Measurements from ENCODE around the gene TMEM132C. TPM values are rescaled to one million over a fixed set of nuclear protein-coding genes. Genes with fewer than 3 reads are reported as not detected.

The TMEM132C gene
- total and polyA plus RNA-seq, 2 of the 4 experiments (the other 2 are of a cell fraction): not detected

DNA sequence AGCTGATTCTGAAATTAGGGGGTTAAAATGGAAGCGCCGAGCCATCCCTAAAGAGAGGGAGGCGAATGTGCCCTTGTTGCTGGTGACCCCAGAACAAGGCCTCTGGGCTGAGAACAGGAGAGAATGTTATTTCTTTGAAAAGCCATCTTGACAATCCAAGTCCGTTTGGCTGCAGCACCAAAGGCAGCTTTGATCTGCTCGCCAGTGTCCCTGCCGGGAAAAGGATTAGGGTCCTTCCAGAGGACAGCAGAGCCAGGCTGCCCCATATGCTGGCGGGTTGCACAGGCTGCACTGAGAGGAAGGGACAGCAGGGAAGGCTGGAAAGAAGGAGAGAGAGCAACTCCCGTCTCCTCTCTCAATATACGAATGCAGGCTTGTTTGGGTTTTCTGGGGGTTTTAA lies 141.7 kb downstream of the TMEM132C start:
- Histone ChIP-seq H4K91ac (ENCODE audit: insufficient read depth, low read depth, low read length) (no peak overlapping the region), H4K20me1 (ENCODE audit: insufficient read depth, low read length) (no peaks in the 10 kb centered on the region), H2AFZ (replicated peaks; ENCODE audit: low read length, poor library complexity) (no peak overlapping the region), H3K18ac (ENCODE audit: low read depth, low read length) (no peak overlapping the region), H2BK5ac (ENCODE audit: low read depth, low read length, poor library complexity, severe bottlenecking) (no peak overlapping the region), H4K5ac (ENCODE audit: low read depth, low read length) (no peak overlapping the region), H3K4ac (ENCODE audit: low read depth, low read length) (no peak overlapping the region), H3K9me3 (ENCODE audit: control insufficient read depth, insufficient read depth, low read length) (peaks cover 19% of the 10 kb centered on the region), H3K4me3 (ENCODE audit: insufficient read depth, low read depth, low read length) (no peak overlapping the region), H2BK15ac (ENCODE audit: low read depth, low read length) (no peak overlapping the region), H3K23ac (ENCODE audit: low read depth, low read length) (no peak overlapping the region), H2BK20ac (ENCODE audit: low read depth, low read length) (no peak overlapping the region), H3K4me2 (ENCODE audit: low read depth, low read length) (no peak overlapping the region), H3K14ac (replicated peaks; ENCODE audit: low read depth, low read length) (no peak overlapping the region), H3K9me1 (ENCODE audit: insufficient read depth, low read length) (no peaks in the 10 kb centered on the region), H2AK9ac (replicated peaks; ENCODE audit: low read depth, low read length, poor library complexity) (no peak overlapping the region), H3K56ac (ENCODE audit: extremely low read depth, insufficient read depth, low read length) (no peak overlapping the region), H3K36me3 (ENCODE audit: control insufficient read depth, insufficient read depth, low read length) (no peaks in the 10 kb centered on the region), H3K4me1 (ENCODE audit: control insufficient read depth, insufficient read depth, low read length) (no peaks in the 10 kb centered on the region), H2AK5ac (ENCODE audit: low read depth, low read length) (no peak overlapping the region), H3K79me1 (ENCODE audit: low read depth in 1 of 2, low read length in 2 of 2) (no peaks in the 10 kb centered on the region), H3K27me3 (ENCODE audit: control insufficient read depth, insufficient read depth, low read length) (no peaks in the 10 kb centered on the region), H3K9ac (ENCODE audit: low read depth, low read length) (no peak overlapping the region), H3K27ac (ENCODE audit: insufficient read depth, low read length) (no peak overlapping the region), H2BK120ac (ENCODE audit: low read depth, low read length) (no peak overlapping the region), H4K8ac (ENCODE audit: low read depth in 2 of 2, low read length in 2 of 2) (no peak overlapping the region)
- WGBS, 2 experiments (ENCODE audit: extremely low coverage in 2 of 2, insufficient read length in 1 of 2): no CpG with 5 or more reads among the region's 9 CpGs
- TF ChIP-seq NFE2L2 (IDR thresholded peaks at IDR 0.05; ENCODE audit: low read depth, low read length) (no peak), RCOR1 (IDR thresholded peaks at IDR 0.05; ENCODE audit: insufficient replicate concordance, low read length) (no peak), MAZ (IDR thresholded peaks at IDR 0.05; ENCODE audit: borderline replicate concordance, low read depth, low read length) (no peak), CTCF (conservative IDR thresholded peaks at IDR 0.05; ENCODE audit: low read depth, low read length) (no peak), USF2 (IDR thresholded peaks at IDR 0.05; ENCODE audit: low read depth, low read length) (no peak), MAFK (IDR thresholded peaks at IDR 0.05; ENCODE audit: low read depth, low read length) (no peak), FOS (IDR thresholded peaks at IDR 0.05; ENCODE audit: low read depth, low read length) (no peak), CHD1 (IDR thresholded peaks at IDR 0.05; ENCODE audit: low read depth, low read length) (no peak), MXI1 (IDR thresholded peaks at IDR 0.05; ENCODE audit: borderline replicate concordance, low read depth, low read length) (no peak), POLR2A (IDR thresholded peaks at IDR 0.05; ENCODE audit: low read depth, low read length) (no peak), SMC3 (IDR thresholded peaks at IDR 0.05; ENCODE audit: low read depth, low read length) (no peak), RAD21 (IDR thresholded peaks at IDR 0.05; ENCODE audit: low read length) (no peak), ELK1 (IDR thresholded peaks at IDR 0.05; ENCODE audit: borderline replicate concordance, low read depth, low read length) (no peak)
- no peak for DNase-seq
- CTCF ChIA-PET: no interaction called here
- in situ Hi-C loops (cut with MboI; ENCODE audit: low sequenced_read_pairs): no loop called here
- intact Hi-C loops (cut with micrococcal nuclease): no loop called here
- dilution Hi-C loops (cut with HindIII; ENCODE audit: low sequenced_read_pairs, unreplicated experiment): no loop called here
- ATAC-seq (ENCODE audit: low read depth): no peak
- no TSS peak for BruUV-seq (replicated peaks)
- POLR2A ChIA-PET (ENCODE audit: unreplicated experiment): no interaction called here

Measured in IMR-90 (cell line).